ENCODE results near the gene SDHB.
"Not testable (repeated sequence)": the region's sequence is repeated elsewhere in the genome, so short reads cannot be mapped to it uniquely, and the experiment has no call there.

SDHB gene

GRCh38 chr1:17066361-17067068 lies 12.7 kb upstream of the SDHB start:
- TF ChIP-seq CTCF (IDR thresholded peaks at IDR 0.05; ENCODE audit: insufficient read depth, low read length, poor library complexity, severe bottlenecking), result no peak

GRCh38 chr1:17065666-17066065 lies 11.8 kb upstream of the SDHB start:
- Histone ChIP-seq H3K27me3 (replicated peaks; ENCODE audit: control insufficient read depth, insufficient read depth, low read length) (no peaks in the 10 kb centered on the region), H3K36me3 (ENCODE audit: control insufficient read depth, insufficient read depth, low read length) (no peaks in the 10 kb centered on the region)

More at GRCh38 chr1:17066361-17067068, 12.7 kb upstream of the SDHB start:
- H3K27me3 ChIP-seq (replicated peaks; ENCODE audit: control insufficient read depth, insufficient read depth, low read length), result no peaks in the 10 kb centered on the region
- DNase-seq (ENCODE audit: extremely low read depth, insufficient read length), result no peak
- no peak overlapping the region for H3K4me3 ChIP-seq (replicated peaks; ENCODE audit: low read depth, low read length)
- H3K36me3 ChIP-seq (ENCODE audit: control insufficient read depth, insufficient read depth, low read length), result no peaks in the 10 kb centered on the region

GRCh38 chr1:17062751-17063150 lies 8.9 kb upstream of the SDHB start:
- H3K27me3 ChIP-seq (replicated peaks; ENCODE audit: control insufficient read depth, insufficient read depth, low read length); H3K4me3 ChIP-seq (replicated peaks; ENCODE audit: low read depth, low read length); H3K36me3 ChIP-seq (ENCODE audit: control insufficient read depth, insufficient read depth, low read length); DNase-seq (ENCODE audit: extremely low read depth, insufficient read length): not testable (repeated sequence)

More at GRCh38 chr1:17065666-17066065, 11.8 kb upstream of the SDHB start:
- no peak overlapping the region for H3K4me3 ChIP-seq (replicated peaks; ENCODE audit: low read depth, low read length)
- DNase-seq (ENCODE audit: extremely low read depth, insufficient read length), result no peak
- no peak for TF ChIP-seq CTCF (IDR thresholded peaks at IDR 0.05; ENCODE audit: insufficient read depth, low read length, poor library complexity, severe bottlenecking)

GRCh38 chr1:17061892-17062291 lies 8.1 kb upstream of the SDHB start:
- TF ChIP-seq CTCF (IDR thresholded peaks at IDR 0.05; ENCODE audit: insufficient read depth, low read length, poor library complexity, severe bottlenecking), result no peak
- no peaks in the 10 kb centered on the region for H3K27me3 ChIP-seq (replicated peaks; ENCODE audit: control insufficient read depth, insufficient read depth, low read length)
- no peak for DNase-seq (ENCODE audit: extremely low read depth, insufficient read length)
- H3K4me3 ChIP-seq (replicated peaks; ENCODE audit: low read depth, low read length), result no peak overlapping the region
- no peaks in the 10 kb centered on the region for H3K36me3 ChIP-seq (ENCODE audit: control insufficient read depth, insufficient read depth, low read length)

- TF ChIP-seq CTCF (IDR thresholded peaks at IDR 0.05; ENCODE audit: insufficient read depth, low read length, poor library complexity, severe bottlenecking), result no peak
- no peak for DNase-seq (ENCODE audit: extremely low read depth, insufficient read length)
- no peaks in the 10 kb centered on the region for H3K27me3 ChIP-seq (replicated peaks; ENCODE audit: control insufficient read depth, insufficient read depth, low read length)
- no peak overlapping the region for H3K4me3 ChIP-seq (replicated peaks; ENCODE audit: low read depth, low read length)
- H3K36me3 ChIP-seq (ENCODE audit: control insufficient read depth, insufficient read depth, low read length), result no peaks in the 10 kb centered on the region
Observed at GRCh38 chr1:17061486-17061885, 7.7 kb upstream of the SDHB start.

- TF ChIP-seq CTCF (IDR thresholded peaks at IDR 0.05; ENCODE audit: insufficient read depth, low read length, poor library complexity, severe bottlenecking), result no peak
- Histone ChIP-seq H3K27me3 (replicated peaks; ENCODE audit: control insufficient read depth, insufficient read depth, low read length) (no peaks in the 10 kb centered on the region), H3K4me3 (replicated peaks; ENCODE audit: low read depth, low read length) (no peak overlapping the region), H3K36me3 (ENCODE audit: control insufficient read depth, insufficient read depth, low read length) (no peaks in the 10 kb centered on the region)
- DNase-seq (ENCODE audit: extremely low read depth, insufficient read length), result no peak
Observed at GRCh38 chr1:17060306-17060749, 6.5 kb upstream of the SDHB start.

Measured in GM06990 (cell line).